HTERT RPE-1 (cell line): Measurements from ENCODE around the gene CACNA1D.

Source experiments
- in situ Hi-C: fragments of 300-500 bp; cut with MboI; formaldehyde crosslinking; loops from 4 replicates; pipeline ENCODE4 v1.14.3; 2020; ENCODE audit warnings: low sequenced_read_pairs

Gene CACNA1D

DNA sequence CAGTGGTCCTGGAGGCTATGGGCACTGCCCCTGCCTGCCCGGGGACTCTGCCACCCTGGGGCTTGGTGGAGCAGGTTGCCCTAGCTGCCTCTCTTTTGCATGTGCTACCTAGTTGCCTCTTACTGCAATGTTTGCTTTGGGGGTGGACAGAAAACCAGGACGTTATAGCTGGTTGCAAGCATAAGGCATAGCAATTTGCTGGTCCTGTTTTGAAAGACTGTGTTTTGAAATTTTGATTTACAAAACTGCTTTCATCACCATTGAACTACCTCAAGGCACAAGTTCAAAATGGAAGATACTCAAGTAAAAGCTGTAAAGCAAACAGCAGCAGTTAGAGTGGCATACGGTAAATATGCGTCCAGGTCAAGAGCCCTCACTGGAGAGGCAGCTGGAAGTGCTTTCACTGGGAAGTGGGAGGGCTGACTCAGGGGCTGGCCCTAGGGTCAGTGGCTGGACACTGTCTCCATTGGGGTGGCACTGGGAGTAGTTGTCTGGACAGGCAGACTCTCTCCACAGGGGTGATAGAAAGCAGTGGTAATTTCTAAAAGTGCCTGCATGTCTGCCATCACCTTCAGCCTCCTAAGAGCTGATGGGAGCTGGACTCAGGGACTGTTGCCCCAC, 213.7 kb downstream of the CACNA1D start:
- in situ Hi-C loops = no loop called here

DNA sequence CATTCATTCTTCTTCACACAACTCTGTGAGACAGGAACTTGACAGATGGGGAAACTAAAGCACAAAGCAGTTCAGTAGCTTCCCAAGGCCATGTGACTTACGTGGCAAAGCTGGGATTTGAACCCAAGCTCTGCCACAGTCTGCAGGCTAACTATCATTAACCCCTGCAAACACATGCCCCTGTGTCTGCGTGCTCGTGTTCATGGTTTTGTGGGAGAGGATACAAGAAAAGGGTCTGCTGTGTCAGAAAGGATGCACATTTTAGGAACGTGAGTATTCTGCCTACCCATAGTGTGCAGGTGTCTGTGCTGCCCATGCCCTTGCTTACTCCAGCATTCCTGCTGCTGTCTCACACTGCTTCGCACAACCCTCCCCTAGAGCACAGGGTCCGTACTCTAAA, 214.8 kb downstream of the CACNA1D start:
- in situ Hi-C loops = no loop called here

DNA sequence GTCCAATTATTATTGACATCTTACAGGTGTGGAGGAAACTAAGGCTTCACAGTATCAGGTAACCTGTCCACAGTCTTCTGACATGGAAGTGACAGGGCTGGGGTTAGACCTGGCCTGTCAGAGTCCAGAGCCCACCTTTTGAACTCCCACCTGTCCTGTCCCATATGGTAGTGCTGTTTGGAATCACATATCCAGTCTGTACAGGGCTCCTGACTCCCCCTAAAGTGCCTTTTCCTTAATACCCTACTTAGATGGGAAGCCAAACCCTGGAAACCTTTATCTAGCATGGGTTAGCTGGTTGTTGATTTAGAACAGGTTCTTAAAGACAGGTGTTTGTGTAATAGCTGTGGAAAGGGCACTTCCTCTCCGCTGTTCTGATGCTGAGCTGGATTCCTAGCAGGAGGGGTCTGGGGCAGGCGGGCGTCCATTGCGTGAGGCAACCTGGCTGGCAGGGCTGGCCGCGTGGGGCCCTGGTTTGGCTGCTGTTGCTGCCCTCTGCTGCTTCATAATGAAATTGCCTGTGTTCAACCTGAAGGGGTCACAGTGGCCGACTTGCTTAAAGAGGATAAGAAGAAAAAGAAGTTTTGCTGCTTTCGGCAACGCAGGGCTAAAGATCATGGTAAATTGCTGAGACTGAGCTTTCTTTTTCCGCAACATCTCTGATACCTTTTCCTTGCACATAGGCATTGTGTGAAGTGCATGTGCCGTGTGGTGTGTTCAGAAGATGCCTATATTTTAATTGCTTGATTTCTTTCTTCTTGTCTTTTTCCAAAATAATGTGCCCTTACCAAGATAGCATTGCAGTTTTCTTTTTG, 215.7 kb downstream of the CACNA1D start:
- in situ Hi-C loops = no loop called here

DNA sequence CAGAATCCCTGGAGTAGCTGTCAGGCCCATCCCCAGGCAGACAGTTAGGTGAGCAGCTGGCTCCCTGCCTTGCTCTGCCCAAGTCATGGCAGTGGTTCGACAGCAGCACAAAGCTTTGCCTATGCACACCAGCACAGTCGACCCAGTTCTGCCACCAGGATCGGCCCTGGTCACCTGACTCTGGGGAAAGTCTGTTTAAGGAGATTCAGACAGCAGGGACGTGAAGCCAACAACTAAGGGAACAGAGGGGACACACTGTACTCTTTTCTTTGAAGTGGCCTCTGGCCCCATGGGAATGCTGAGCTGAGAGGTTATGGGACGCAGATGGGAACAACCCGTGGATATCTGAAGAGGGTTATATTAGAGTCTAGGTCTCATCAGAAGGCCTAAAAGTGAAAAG, 217.0 kb downstream of the CACNA1D start:
- in situ Hi-C loops = no loop called here

DNA sequence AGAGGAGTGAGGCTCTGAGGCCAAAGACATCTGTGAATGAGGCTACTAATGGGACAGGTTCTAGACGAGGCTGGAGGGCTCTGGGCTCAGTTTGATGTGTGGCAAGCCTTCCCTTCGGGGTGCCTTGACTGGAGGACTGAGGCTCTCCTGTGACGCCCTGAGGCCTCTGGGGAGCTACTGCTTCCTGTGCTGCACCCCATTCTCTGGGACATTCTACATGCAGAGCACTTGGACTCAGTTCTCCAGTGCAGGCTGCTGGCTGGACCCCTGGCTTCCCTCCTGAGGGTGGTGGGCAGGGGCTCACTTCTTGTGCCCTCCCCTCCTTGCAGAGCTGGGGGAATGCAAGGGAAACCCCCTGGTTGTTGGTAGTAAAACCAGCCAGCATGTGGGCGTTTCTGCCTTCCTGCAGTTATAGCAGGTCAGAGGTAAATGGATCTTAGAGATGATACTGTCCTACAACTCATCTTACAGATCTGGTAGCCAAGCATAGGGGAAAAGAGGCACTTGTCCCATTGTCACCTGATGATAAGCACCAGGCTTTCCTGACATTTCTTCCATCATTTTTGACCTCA, 218.5 kb downstream of the CACNA1D start:
- in situ Hi-C loops = no loop called here

DNA sequence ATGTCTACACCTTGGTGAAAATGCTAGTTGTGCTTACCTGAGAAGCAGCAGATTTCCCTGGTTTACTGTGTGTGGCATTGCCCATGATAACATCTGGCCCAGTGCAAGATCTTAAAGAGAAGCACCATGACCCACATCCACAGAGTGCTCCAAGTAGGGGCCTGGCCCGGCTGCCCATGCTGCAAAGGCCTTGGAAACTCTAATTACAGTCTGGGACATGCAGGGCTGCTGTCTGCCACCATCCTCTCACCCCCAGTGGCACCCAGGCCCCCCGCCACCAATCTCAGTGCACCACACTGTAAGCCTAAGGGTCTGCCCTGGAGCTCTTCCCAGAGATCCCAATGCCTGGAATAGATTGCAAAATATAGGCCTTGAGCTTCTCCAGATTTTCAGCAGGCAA, 219.2 kb downstream of the CACNA1D start:
- in situ Hi-C loops = no loop called here

DNA sequence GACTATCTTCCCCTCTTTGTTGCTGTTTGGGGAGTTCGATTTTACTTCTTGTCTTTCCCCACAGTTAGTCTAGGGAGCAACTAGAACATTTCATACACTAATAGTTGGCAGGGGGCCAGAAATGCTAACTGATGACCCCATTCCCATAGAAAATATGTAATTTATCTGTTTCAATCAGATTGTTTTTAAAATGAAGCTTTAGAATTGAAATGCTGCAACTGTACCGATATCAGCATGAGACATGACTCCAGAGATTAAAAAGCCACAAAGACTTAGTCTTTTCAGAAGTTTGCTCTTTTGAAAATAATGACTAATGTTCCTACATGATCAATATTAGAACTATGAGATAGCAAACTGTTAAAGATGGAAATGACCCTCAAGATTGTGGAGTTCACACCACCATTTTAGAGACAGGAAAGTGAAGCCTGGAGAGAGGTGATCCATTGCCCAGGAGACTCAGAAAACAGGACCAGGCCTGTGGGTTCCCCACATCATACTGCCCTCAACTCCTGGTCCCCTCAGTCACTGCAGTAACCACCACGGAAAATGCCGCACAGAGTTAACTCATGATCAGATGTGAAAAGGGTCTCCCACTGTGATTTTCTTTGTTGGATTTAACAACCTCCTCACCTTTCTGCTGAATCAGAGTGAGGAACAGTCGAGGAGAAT, 221.5 kb downstream of the CACNA1D start:
- in situ Hi-C loops = no loop called here

DNA sequence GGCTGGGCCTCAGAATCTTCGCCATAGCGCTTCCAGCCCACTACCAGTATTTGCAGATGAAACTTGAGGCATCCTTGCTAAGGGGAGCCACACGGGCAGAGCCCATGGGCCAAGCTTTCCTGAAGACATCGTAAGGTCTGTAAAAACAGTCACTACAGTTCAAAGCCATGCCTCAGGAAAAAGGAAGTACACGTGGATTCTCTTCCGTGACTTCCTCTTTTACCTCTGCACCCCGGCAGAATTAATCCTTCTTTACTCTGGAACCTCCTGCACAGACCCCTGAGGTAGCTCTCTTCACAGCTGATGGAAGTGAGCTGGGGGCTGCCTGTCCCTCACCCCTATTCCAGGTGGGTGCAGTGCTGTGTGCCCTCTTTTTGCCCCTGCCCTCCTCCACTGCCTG, 222.6 kb downstream of the CACNA1D start:
- in situ Hi-C loops = no loop called here

DNA sequence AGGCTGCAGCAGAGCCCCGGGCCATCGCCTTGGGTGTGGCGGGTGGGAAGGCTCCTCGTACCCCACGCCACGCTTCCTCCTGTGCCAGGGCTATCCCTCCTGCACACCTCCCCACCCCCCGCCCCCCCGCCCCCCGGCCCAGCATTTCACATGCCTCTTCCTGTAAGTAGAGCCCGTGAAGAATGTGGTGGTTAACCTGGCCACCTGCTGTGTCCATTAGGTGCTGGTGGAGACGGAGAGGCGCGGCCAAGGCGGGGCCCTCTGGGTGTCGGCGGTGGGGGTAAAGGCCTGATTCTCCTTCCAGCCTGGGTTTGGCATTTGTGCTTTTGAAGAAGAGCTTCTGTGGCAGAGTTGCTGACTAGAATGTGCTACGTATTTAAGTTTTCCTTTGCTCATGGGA, 224.1 kb downstream of the CACNA1D start:
- in situ Hi-C loops = no loop called here

DNA sequence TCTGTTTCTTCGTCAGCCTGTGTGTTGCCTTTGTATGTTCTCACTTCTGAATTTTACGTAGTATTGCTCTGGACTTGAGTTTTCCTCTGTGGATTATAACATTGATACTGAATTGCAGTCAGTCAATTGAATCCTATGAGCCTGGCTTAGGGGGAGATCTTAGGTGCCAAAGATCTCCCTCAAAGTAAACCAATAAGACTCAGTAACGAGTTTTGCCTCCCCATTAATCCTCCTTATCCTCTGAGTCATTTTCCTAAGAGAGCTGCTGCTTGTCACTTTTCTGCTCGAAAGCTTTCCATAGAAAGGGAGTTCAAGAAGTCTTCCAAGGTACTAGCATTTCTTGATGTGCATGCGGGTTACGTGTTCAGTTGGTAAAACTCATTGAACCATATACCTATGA, 225.4 kb downstream of the CACNA1D start:
- in situ Hi-C loops = no loop called here

DNA sequence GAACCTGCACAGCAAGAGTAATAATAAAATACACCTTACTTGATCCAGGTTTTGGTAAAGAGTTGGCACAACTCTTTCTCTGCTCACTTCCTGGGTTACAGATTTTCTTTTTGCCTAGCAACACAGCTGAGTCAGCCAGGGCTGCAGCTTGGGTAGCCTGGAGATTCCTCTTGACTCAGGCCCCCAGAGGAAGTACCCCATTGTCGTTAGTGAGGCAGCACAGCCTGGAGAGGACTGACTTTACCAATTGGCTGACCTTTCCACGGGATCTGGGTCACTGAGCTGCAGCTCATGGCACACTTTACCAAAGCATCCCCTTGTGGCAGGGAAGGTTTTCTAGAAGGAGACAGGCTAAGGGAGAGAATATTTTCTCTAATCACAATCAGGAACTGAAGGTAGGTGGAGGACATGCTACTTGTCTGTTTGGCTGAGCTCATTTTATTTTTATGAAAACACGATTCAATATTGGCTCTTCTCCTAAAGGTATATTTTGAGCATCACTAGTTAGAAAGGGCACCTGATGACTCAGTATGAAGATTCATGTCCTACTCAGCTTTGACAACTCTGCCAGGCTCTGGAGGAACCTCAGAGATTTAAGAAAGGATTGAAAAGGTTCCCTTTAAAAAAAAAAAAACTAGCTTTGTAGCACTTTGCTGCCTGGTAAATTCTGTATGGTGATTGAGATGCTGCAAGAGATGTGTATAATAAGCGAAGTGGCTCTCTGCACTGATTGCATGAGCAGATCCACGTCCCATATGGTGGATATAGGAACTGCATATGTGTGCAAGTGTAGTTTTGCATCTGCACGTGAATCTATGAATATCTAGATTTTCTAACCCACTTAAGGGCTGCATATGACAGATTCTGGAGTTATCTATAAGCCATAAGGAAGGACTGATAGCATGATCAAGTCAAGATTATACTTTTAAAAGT, 227.0 kb downstream of the CACNA1D start:
- in situ Hi-C loops = no loop called here

DNA sequence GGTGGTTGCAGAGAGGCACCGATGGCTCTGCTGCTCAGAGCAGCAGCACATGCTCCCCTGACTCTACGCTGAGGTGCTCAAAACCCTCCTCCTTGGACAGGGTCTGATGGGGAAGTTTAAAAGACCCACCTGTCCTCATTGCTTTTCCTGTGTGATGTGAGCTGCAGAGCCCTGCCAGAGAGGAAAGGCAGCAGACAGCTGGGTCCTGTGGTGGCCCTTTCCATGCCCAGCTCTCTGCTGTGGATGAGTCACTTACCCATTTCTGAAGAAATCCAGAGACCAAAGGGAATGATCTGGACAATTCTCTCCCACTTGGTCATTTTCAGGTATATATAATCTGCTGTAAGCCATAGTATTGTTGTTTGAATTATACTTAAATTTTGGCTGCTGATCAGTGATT, 230.2 kb downstream of the CACNA1D start:
- in situ Hi-C loops = no loop called here

DNA sequence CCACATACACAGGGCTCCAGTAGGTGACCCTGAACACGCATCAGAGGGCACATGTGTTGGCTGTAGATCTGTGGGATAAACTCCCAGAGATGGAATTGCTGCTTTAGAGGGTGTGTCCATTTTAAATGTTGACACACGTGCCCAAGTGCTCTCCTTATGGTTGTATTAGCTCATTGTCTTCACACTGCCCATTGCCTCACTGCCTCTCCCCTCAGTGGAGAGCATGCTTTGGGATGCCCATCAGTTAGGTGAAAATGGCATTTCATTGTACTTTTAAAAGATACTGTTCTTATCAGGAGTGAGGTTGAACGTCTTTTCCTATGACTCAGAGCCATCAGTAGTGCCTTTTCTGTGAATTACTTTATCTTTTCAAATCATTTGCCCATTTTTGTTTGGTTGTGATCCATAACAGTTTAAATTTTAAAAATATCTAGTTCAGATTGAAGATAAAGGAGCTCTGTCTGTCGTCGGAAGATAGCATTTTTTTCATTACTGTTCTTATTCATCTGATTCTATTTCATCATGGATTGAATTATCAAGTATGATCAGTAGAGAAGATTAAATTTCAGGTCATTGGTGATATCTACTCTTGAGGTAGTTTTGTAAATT, 231.1 kb downstream of the CACNA1D start:
- in situ Hi-C loops = no loop called here

DNA sequence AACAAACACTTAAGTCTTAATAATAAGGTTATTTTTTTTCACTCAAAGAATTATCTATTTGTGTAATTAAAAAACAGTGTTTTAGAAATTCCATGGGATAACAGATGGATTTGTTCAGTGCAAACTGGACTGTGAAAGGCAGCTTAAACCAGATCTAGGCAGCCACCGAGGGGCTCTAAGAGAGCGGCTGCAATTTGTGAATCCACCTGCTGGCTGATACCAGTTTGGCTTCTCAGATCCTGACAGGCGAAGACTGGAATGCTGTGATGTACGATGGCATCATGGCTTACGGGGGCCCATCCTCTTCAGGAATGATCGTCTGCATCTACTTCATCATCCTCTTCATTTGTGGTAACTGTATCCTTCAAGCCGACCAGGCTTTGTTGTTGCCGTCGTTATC, 232.2 kb downstream of the CACNA1D start:
- in situ Hi-C loops = no loop called here

DNA sequence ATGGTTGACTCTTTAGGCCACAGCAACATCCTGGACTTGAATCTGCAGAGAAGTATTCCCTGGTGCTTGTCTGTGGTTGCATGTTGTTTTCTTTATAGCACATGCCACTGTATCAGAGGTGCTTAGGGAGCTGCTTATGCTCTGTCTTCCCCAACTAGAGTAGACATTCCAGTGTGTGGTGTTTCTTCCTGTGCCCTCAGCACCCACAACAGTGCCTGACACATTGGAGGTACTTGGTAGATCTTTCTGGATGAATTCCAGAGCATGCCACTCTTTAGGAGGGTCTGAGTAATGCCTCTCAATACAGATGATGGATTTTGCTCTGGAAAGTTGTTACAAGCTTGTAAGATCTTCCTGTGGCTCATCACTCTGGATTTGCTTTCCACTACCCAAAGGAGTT, 234.2 kb downstream of the CACNA1D start:
- in situ Hi-C loops = no loop called here

DNA sequence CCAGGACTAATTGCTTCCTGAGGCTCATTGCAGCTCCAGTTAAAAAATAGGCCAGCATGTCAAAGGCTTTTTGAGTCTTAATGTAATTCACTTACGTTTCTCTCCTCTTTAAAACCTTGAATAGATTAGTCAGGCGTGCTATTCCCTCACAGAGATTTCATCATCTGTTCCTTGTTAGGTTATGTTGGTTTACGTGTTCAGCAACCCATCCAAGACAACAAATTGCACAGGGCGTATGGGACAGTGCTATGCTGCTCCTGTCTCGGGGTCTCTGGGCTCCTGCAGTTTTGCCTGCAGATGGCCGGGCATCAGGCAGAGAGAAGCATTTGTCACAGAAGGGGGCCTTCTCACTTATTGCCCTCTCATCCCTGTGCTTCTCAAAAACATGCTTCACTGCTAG, 234.7 kb downstream of the CACNA1D start:
- in situ Hi-C loops = no loop called here

DNA sequence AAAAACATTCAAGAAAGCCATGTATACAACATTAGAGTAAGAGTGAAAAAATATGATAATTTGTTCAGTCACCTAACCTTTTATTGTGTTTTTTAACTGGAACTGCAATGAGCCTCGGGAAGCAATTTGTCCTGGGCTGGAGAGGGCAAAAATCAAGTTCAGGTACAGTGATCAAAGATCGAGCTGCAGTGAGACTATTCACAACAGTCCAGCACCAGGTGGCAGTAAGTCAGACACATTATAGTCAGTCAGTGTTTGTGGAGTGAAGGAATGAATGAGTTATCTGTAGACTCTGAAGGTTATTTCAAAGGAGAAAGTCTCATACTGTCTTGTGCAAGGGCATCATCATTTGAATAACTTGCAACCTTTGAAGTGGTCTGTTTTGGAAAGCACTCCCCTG, 235.2 kb downstream of the CACNA1D start:
- in situ Hi-C loops = no loop called here

DNA sequence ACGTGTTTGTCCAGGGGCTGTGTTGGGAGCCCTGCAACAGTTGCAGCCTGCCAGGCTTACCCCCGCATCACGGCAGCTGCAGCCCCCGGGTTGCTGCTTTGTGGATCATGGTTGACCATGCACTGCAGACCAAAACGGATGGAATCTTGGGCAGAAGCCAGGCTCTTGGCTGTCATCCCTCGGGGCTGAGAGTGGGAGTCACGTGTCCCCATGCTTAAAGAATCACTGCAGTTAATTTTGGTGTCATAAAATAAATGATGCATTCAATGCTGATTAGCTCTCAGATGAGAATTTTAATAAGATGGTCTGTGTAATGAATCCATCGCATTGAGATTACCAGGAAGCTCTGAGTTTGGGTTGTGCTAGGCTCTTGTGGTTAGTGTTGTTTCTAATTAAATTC, 236.2 kb downstream of the CACNA1D start:
- in situ Hi-C loops = no loop called here

DNA sequence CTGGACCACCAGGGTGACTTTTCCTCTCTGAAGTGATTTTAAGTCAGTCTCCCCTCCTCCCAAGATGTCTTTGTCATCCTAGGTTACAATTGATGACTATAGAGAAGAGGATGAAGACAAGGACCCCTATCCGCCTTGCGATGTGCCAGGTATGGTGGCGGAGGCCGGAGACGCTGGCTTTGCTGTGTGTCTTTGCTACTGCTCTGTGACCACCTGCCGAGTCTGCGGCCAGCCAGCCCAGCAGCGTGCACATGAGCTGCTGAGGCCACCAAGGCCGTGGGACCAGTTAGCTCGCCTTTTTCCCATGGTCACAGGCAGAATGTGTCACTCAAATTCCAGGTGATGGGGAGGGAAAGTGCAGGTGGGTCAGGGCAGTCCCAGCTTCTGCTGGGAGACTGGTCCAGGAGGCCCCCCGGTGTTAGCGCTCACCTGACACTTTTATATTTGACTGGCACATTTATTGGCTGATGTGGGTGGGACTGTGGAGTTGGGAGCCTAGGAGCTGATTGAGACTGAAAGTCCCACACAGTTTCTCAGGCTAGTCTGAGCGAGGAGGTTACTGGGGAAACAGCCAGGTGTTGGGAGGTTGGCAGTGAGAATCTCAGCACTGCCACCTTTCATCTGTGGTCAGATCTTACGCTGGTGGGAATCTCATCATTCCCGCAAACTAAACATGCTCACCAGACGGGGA, 237.7 kb downstream of the CACNA1D start:
- in situ Hi-C loops = no loop called here

DNA sequence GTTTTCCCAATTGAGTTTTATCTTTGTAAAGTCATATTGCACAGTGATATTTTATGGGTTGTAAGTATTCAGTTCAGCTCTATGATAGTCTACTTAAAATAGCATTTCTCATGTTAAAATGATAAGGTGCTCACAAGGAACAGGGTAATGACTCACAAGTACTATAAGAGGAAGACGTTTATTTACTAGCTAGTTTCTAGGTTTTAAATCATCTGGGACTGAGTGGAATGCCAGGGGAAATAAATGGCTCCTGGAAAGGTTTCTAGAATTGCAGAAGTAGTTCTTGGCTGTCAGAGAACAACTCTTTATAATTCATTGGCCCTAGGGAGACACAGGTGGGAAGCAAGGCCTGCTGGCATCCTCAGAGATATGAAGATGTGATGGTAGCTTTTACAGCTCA, 239.0 kb downstream of the CACNA1D start:
- in situ Hi-C loops = no loop called here
